ENCODE results near the gene HELZ2. TPM values are rescaled to one million over a fixed set of nuclear protein-coding genes. Genes with fewer than 3 reads are reported as not detected.

HELZ2 gene
- total RNA-seq, 2 donors from 2014 or later: 37.1 to 46.1 TPM

DNA sequence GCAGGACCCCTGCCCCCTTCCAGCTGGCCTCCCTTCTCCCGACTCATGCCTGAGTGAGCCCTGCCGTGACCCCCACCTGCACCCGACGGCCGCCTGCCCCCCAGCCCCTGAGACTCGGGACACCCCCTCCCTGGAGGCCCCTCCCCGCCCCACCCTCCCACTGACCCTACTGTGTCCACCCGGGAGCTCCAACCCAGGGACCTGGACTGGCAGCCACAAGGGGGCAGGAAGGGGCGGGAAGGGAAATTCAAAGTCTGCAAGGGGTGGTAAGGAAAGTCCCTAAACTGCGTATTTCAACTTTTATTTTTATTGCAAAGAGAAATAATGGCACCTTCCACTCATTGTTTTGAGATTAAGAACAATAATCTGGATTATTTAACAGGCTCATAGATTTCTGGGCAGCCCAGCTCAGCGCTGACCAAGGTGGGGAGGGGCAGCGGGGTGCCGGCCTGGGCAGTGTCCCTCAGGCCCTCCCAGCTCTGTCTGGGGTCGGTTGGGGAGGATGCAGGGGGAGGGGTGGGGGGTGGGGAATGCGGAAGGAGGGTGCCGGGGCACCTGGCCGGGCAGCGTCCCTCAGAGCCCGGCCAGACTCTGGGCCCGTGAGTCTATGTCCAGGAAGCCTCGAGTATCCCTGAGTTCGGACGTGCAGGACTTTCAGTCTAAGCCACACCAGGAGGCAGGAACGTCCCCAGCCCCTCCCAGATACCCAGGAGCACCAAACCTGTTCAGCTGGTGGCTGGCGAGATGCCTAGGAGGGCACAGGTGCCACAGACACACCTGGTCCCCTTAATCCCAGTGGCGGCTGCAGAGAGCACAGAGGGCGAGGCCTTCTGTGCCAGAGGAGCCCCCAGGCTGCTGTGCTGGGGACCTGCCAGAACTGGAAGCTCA is 35.6 kb downstream of the HELZ2 start:
- no peaks in the 10 kb centered on the region for H3K27me3 ChIP-seq (replicated peaks; ENCODE audit: insufficient read depth)
- H3K9me3 ChIP-seq: no peaks in the 10 kb centered on the region
- 28% methylated on average over 26 of the region's 27 CpGs for WGBS
- H3K4me1 ChIP-seq (replicated peaks): peaks cover 5% of the 10 kb centered on the region
- TF ChIP-seq, protein P1, sequence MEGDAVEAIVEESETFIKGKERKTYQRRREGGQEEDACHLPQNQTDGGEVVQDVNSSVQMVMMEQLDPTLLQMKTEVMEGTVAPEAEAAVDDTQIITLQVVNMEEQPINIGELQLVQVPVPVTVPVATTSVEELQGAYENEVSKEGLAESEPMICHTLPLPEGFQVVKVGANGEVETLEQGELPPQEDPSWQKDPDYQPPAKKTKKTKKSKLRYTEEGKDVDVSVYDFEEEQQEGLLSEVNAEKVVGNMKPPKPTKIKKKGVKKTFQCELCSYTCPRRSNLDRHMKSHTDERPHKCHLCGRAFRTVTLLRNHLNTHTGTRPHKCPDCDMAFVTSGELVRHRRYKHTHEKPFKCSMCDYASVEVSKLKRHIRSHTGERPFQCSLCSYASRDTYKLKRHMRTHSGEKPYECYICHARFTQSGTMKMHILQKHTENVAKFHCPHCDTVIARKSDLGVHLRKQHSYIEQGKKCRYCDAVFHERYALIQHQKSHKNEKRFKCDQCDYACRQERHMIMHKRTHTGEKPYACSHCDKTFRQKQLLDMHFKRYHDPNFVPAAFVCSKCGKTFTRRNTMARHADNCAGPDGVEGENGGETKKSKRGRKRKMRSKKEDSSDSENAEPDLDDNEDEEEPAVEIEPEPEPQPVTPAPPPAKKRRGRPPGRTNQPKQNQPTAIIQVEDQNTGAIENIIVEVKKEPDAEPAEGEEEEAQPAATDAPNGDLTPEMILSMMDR (IDR thresholded peaks at IDR 0.05): peak in 1 of 4 experiments; percentile 16
- peak; percentile 88 for TF ChIP-seq POLR2AphosphoS5 (IDR thresholded peaks at IDR 0.05)
- TF ChIP-seq POLR2A (IDR thresholded peaks at IDR 0.05): no peak
- intact Hi-C loops (cut with DNase I): loop anchor here (5.0 to 10.0 kb wide), 2 partner anchors 326 to 434 kb away; partner anchors contain the start of genes ABHD16B and TPD52L2
- peak overlapping the region in 1 of 2 donors; percentile 17 for H3K4me3 ChIP-seq
- peak; percentile 92 for DNase-seq (ENCODE audit: low spot score)
- peak overlapping the region; percentile 73 to 80 for H3K27ac ChIP-seq
- no peaks in the 10 kb centered on the region for H3K36me3 ChIP-seq

- Histone ChIP-seq H3K27ac (peak overlapping the region; percentile 73 to 80), H3K27me3 (replicated peaks; ENCODE audit: insufficient read depth) (no peaks in the 10 kb centered on the region), H3K36me3 (no peaks in the 10 kb centered on the region), H3K9me3 (no peaks in the 10 kb centered on the region), H3K4me3 (peak overlapping the region in 1 of 2 donors; percentile 17), H3K4me1 (replicated peaks) (peaks cover 5% of the 10 kb centered on the region)
- DNase-seq (ENCODE audit: low spot score): peak; percentile 64
- 19% methylated on average over 34 of the region's 34 CpGs for WGBS
- intact Hi-C loops (cut with DNase I): loop anchor here (5.0 to 10.0 kb wide), 2 partner anchors 327 to 435 kb away; partner anchors contain the start of genes ABHD16B and TPD52L2
- TF ChIP-seq POLR2AphosphoS5 (IDR thresholded peaks at IDR 0.05): peak; percentile 60
- TF ChIP-seq POLR2A (IDR thresholded peaks at IDR 0.05): peak; percentile 13
- TF ChIP-seq, protein P1 (IDR thresholded peaks at IDR 0.05): peak; percentile 84 to 99 (median 95)
Measured at GRCh38 chr20:63537525-63538203, 36.4 kb downstream of the HELZ2 start.

DNA sequence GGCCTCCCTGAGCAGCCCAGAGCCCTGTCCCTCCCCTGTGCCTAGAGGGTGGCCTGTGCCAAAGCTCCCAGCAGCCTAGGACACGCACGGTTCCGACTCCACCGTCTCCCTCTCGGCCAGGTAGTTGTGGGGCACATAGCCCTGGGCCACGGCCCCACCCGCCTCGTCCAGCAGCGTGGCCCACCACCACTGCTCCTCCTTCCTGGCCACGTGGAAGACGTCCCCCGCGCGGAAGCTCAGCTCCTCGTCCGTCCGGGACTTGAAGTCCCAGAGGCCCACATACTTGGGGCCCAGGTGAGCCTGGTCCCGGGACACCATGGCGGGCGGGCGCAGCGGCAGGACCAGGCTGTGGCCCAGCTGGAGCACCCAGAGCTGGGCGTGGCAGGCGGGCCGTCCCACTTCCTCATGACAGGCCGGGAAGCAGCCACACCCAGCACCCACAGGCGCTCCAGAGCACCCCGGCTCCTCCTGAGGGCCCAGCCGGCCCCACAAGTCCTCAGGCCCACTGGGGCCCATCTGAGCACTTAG is 37.0 kb downstream of the HELZ2 start, which contains the start of gene PTK6:
PTK6 (minus strand) TSS at position 380 of the 528 bp plus-strand sequence; CDS start at position 318, 62 bp downstream.
- Histone ChIP-seq H3K9me3 (no peaks in the 10 kb centered on the region), H3K27ac (peak within 1 kb of the TSS; percentile 73 to 80), H3K4me1 (replicated peaks) (peaks cover 5% of the 10 kb centered on the region), H3K27me3 (replicated peaks; ENCODE audit: insufficient read depth) (no peaks in the 10 kb centered on the region), H3K4me3 (peak within 1 kb of the TSS in 1 of 2 donors; percentile 17), H3K36me3 (no peaks in the 10 kb centered on the region)
- DNase-seq (ENCODE audit: low spot score): no peak
- intact Hi-C loops (cut with DNase I): loop anchor here (5.0 to 10.0 kb wide), 2 partner anchors 328 to 435 kb away; partner anchors contain the start of genes ABHD16B and TPD52L2
- WGBS: 76% methylated on average over 27 of the region's 29 CpGs
- TF ChIP-seq, protein P1 (IDR thresholded peaks at IDR 0.05): no peak
- no peak for TF ChIP-seq POLR2AphosphoS5 (IDR thresholded peaks at IDR 0.05)
- TF ChIP-seq POLR2A (IDR thresholded peaks at IDR 0.05): no peak

DNA sequence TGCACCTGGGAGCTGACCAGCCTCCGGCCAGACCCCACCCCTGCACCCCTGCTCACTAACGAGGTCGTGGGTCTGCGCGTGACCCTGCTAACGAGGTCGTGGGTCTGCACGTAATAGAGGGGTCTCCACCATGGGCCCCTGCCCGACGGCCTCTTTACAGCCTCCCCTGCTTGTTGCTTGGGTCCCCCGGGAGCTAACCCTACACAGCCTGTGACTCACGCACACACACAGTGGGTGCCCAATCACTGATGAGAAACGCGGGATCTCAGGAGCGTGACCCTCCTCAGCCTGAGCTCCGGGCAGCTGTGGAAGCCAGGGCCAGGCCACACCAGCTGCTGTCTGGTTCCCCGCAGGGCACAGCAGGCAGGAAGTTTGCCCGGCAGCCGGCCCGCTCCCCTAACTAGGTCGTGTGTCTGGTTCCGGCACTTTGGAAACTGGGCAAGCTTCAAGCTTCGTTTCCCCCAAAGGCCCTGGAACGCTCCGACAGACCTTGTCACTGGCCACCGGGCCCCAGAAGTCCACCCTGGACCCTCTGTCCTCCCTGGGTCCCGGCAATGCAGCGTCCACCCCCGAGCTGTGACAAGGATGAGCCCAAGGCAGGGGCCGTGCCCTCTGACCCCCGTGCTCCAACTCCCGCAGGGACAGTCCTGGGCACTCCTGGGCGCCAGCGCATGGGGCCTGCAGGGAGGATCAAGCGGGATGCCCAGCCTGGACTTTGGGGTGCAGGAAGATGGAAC is 37.6 kb downstream of the HELZ2 start:
- 60% methylated on average over 23 of the region's 35 CpGs for WGBS
- no peak overlapping the region for H3K4me3 ChIP-seq
- peaks cover 5% of the 10 kb centered on the region for H3K4me1 ChIP-seq (replicated peaks)
- no peaks in the 10 kb centered on the region for H3K36me3 ChIP-seq
- no peaks in the 10 kb centered on the region for H3K27me3 ChIP-seq (replicated peaks; ENCODE audit: insufficient read depth)
- intact Hi-C loops (cut with DNase I): loop anchor here (5.0 to 10.0 kb wide), 2 partner anchors 328 to 436 kb away; partner anchors contain the start of genes ABHD16B and TPD52L2
- TF ChIP-seq, protein P1 (IDR thresholded peaks at IDR 0.05): no peak
- TF ChIP-seq POLR2AphosphoS5 (IDR thresholded peaks at IDR 0.05) (no peak), POLR2A (IDR thresholded peaks at IDR 0.05) (no peak)
- no peak for DNase-seq (ENCODE audit: low spot score)
- peak overlapping the region in 1 of 2 donors; percentile 51 for H3K27ac ChIP-seq
- no peaks in the 10 kb centered on the region for H3K9me3 ChIP-seq
